Uterus (tissue), 4 donors: Measurements from ENCODE around the gene ZNRD2. TPM values are rescaled to one million over a fixed set of nuclear protein-coding genes. Genes with fewer than 3 reads are reported as not detected.
"Not testable (repeated sequence)": the region's sequence is repeated elsewhere in the genome, so short reads cannot be mapped to it uniquely, and the experiment has no call there.

Source experiments
- DNase-seq, 2 donors: peaks; one replicate each; pipeline ENCODE4 v3.0.0-alpha.2; 2019 to 2020
- H3K27ac ChIP-seq, 2 donors: fragments of 200-600 bp; sonication (generic); 1 replicate in 1 of 2; 2 replicates in 1 of 2; pipeline ENCODE4 v1.5.1; 2016 to 2018
- H3K27me3 ChIP-seq, 2 donors: fragments of 200-600 bp; sonication (generic); one replicate each; pipeline ENCODE4 v1.5.1; 2018 to 2019; ENCODE audit warnings: control low read depth in 1 of 2
- H3K36me3 ChIP-seq, 2 donors: fragments of 200-600 bp; sonication (generic); one replicate each; pipeline ENCODE4 v1.5.1; 2019; ENCODE audit warnings: control low read depth in 1 of 2
- H3K4me1 ChIP-seq, 2 donors: fragments of 200-600 bp; sonication (generic); one replicate each; pipeline ENCODE4 v1.5.1; 2018 to 2019; ENCODE audit warnings: control low read depth in 1 of 2
- H3K4me3 ChIP-seq, 2 donors: fragments of 200-600 bp; sonication (generic); 1 replicate in 1 of 2; 2 replicates in 1 of 2; pipeline ENCODE4 v1.5.1; 2018 to 2019; ENCODE audit warnings: mild to moderate bottlenecking in 1 of 2
- H3K9me3 ChIP-seq, 2 donors: fragments of 200-600 bp; sonication (generic); one replicate each; pipeline ENCODE4 v1.5.1; 2019; ENCODE audit warnings: control low read depth in 1 of 2
- CTCF ChIP-seq, 4 experiments: fragments of 200-600 bp in 2 of 4; fragments of 450-650 bp in 2 of 4; sonication (generic) in 2 of 4; IDR thresholded peaks; one replicate each; pipeline ENCODE4 v1.5.1; 2016 to 2019; ENCODE audit warnings: antibody characterized with exemption in 4 of 4, mild to moderate bottlenecking in 2 of 4, moderate library complexity in 1 of 4
- POLR2A ChIP-seq, 2 donors: fragments of 450-650 bp; IDR thresholded peaks; one replicate each; pipeline ENCODE4 v1.6.1; 2016; ENCODE audit warnings: antibody characterized with exemption in 2 of 2, mild to moderate bottlenecking in 1 of 2, moderate library complexity in 1 of 2
- intact Hi-C: fragments of 100-400 bp; cut with DNase I; formaldehyde crosslinking; loops from one replicate; pipeline ENCODE4 v1.15.1; 2023; ENCODE audit warnings: low total_unique reads
- total RNA-seq, 4 donors: library from RNA; depleted of rRNA in 3 of 4; stranded (reverse); fragments of >200 nt in 3 of 4; gene quantifications; one replicate each; pipeline versions ENCODE4 v1.1.0 to v1.2.4, GENCODE V29; 2014 to 2023
- donor health status: DM: yes; HTN: yes; CAD: no.

The ZNRD2 gene
- 10 to 100 TPM; 12.3 to 42.6 (median 31.6) TPM for total RNA-seq

GRCh38 chr11:65569973-65570918, at the start of gene ZNRD2:
Gene ZNRD2, plus strand, starts transcription at chr11:65570477. Its CDS starts 15 bp downstream, at chr11:65570492.
- Histone ChIP-seq H3K9me3 (no peaks in the 10 kb centered on the region), H3K27ac (peak within 1 kb of the TSS; percentile 84 to 92), H3K36me3 (no peaks in the 10 kb centered on the region), H3K4me1 (peaks cover 12 to 33% of the 10 kb centered on the region in 2 donors), H3K4me3 (peak within 1 kb of the TSS; percentile 96), H3K27me3 (no peaks in the 10 kb centered on the region)
- DNase-seq, result peak; percentile 98
- intact Hi-C loops, result no loop called here
- TF ChIP-seq CTCF (IDR thresholded peaks at IDR 0.05) (peak; percentile 33 to 61 (median 46)), POLR2A (IDR thresholded peaks at IDR 0.05) (peak; percentile 22 to 83)

- H3K27ac ChIP-seq, H3K36me3 ChIP-seq, H3K4me3 ChIP-seq, H3K9me3 ChIP-seq, H3K27me3 ChIP-seq, DNase-seq, intact Hi-C loops: not testable (repeated sequence)
- peaks cover 3 to 10% of the 10 kb centered on the region in 2 donors for H3K4me1 ChIP-seq
These were observed 48.3 kb upstream of the ZNRD2 start for GRCh38 chr11:65521777-65522521.

- H3K9me3 ChIP-seq, DNase-seq, H3K27me3 ChIP-seq, H3K27ac ChIP-seq, intact Hi-C loops, H3K4me3 ChIP-seq, H3K36me3 ChIP-seq: not testable (repeated sequence)
- peaks cover 3 to 10% of the 10 kb centered on the region in 2 donors for H3K4me1 ChIP-seq
These were observed 47.3 kb upstream of the ZNRD2 start for GRCh38 chr11:65522718-65523630.

- H3K36me3 ChIP-seq, intact Hi-C loops, H3K4me3 ChIP-seq, DNase-seq, H3K9me3 ChIP-seq, H3K27me3 ChIP-seq: not testable (repeated sequence)
- peaks cover 3 to 10% of the 10 kb centered on the region in 2 donors for H3K4me1 ChIP-seq
- H3K27ac ChIP-seq, result peak overlapping the region; percentile 73 to 82
These were observed 46.7 kb upstream of the ZNRD2 start for GRCh38 chr11:65523631-65523968.

GRCh38 chr11:65524014-65524740, 46.1 kb upstream of the ZNRD2 start:
- Histone ChIP-seq H3K4me1 (peaks cover 3 to 10% of the 10 kb centered on the region in 2 donors), H3K27me3 (no peaks in the 10 kb centered on the region), H3K36me3 (no peaks in the 10 kb centered on the region), H3K9me3 (no peaks in the 10 kb centered on the region), H3K27ac (peak overlapping the region; percentile 73 to 82), H3K4me3 (peak overlapping the region in 1 of 2 donors; percentile 24)
- peak; percentile 70 for DNase-seq
- TF ChIP-seq POLR2A (IDR thresholded peaks at IDR 0.05), result no peak
- peak in 1 of 4 experiments; percentile 5 for TF ChIP-seq CTCF (IDR thresholded peaks at IDR 0.05)
- intact Hi-C loops, result no loop called here
